PC-3 (cell line): ENCODE measurements around the gene YPEL1. TPM values are rescaled to one million over a fixed set of nuclear protein-coding genes. Genes with fewer than 3 reads are reported as not detected.
"Not testable (repeated sequence)": the region's sequence is repeated elsewhere in the genome, so short reads cannot be mapped to it uniquely, and the experiment has no call there.

Experiments
- ATAC-seq: fragments of 200-7000 bp; cut with Tn5 transposase; 2 replicates; pipeline ENCODE4 v1.9.1; 2020; ENCODE audit warnings: mild to moderate bottlenecking, moderate library complexity
- BruUV-seq: library from RNA; stranded (reverse); fragments of 400-500 nt; replicated peaks from 2 replicates; lab custom pipeline; 2021; lab: Mats Ljungman, UMichigan
- CTCF ChIA-PET: fragments of 300-600 bp; sonication (Branson Sonifier 250); formaldehyde crosslinking; loops from one replicate; lab custom pipeline; 2022; ENCODE audit warnings: antibody characterized with exemption; lab: Charles Lee
- POLR2A ChIA-PET: fragments of 300-600 bp; sonication (Branson Sonifier 250); formaldehyde crosslinking; loops from one replicate; lab custom pipeline; 2022; ENCODE audit warnings: antibody characterized with exemption; ENCODE audit not compliant: unreplicated experiment; lab: Charles Lee
- DNase-seq: peaks from one replicate; pipeline ENCODE4 v3.0.0-alpha.2; 2015
- H2AFZ ChIP-seq: fragments of 300-600 bp; sonication (generic); 2 replicates; pipeline ENCODE4 v1.6.0; 2016; ENCODE audit warnings: antibody characterized with exemption, low read length
- H3F3A ChIP-seq: fragments of 300-600 bp; sonication (generic); one replicate; pipeline ENCODE4 v1.6.0; 2017; ENCODE audit warnings: antibody characterized with exemption, low read length, control low read depth, mild to moderate bottlenecking; ENCODE audit not compliant: unreplicated experiment
- H3K27ac ChIP-seq: fragments of 300-600 bp; sonication (generic); 2 replicates; pipeline ENCODE4 v1.5.1; 2016; ENCODE audit warnings: mild to moderate bottlenecking, low read length
- H3K27me3 ChIP-seq: fragments of 300-600 bp; sonication (generic); 2 replicates; pipeline ENCODE4 v1.6.1; 2016; ENCODE audit warnings: low read length, mixed read lengths
- H3K36me3 ChIP-seq: fragments of 300-600 bp; sonication (generic); 2 replicates; pipeline ENCODE4 v1.6.1; 2016; ENCODE audit warnings: low read depth, mixed run types, low read length, mixed read lengths
- H3K4me1 ChIP-seq: fragments of 300-600 bp; sonication (generic); 2 replicates; pipeline ENCODE4 v1.5.1; 2016; ENCODE audit warnings: low read length; ENCODE audit not compliant: insufficient read depth
- H3K4me2 ChIP-seq: fragments of 300-600 bp; sonication (generic); 2 replicates; pipeline ENCODE4 v1.6.0; 2016; ENCODE audit warnings: low read length
- H3K4me3 ChIP-seq: fragments of 300-600 bp; sonication (generic); 2 replicates; pipeline ENCODE4 v1.5.1; 2016; ENCODE audit warnings: mild to moderate bottlenecking, low read length, mixed read lengths
- H3K79me2 ChIP-seq: fragments of 300-600 bp; sonication (generic); 2 replicates; pipeline ENCODE4 v1.6.1; 2017; ENCODE audit warnings: low read length, mixed read lengths
- H3K9ac ChIP-seq: fragments of 300-600 bp; sonication (generic); 2 replicates; pipeline ENCODE4 v1.6.0; 2016; ENCODE audit warnings: mild to moderate bottlenecking, low read length
- H3K9me2 ChIP-seq: fragments of 300-600 bp; sonication (generic); replicated peaks from 2 replicates; pipeline ENCODE4 v1.6.1; 2016; ENCODE audit warnings: mixed run types, low read length, mixed read lengths
- H3K9me3 ChIP-seq: fragments of 300-600 bp; sonication (generic); 2 replicates; pipeline ENCODE4 v1.6.1; 2016; ENCODE audit warnings: low read length, mixed read lengths
- H4K20me1 ChIP-seq: fragments of 300-600 bp; sonication (generic); 2 replicates; pipeline ENCODE4 v1.6.1; 2016; ENCODE audit warnings: low read length, mixed read lengths
- CTCF ChIP-seq: fragments of 300-600 bp; sonication (generic); conservative IDR thresholded peaks from 2 replicates; pipeline ENCODE4 v1.5.1; 2017; ENCODE audit warnings: antibody characterized with exemption, low read depth, mild to moderate bottlenecking, low read length
- EZH2 ChIP-seq: fragments of 300-600 bp; sonication (generic); IDR thresholded peaks from one replicate; pipeline ENCODE4 v1.6.1; 2017; ENCODE audit warnings: antibody characterized with exemption, mild to moderate bottlenecking, low read length; ENCODE audit not compliant: unreplicated experiment
- EZH2phosphoT487 ChIP-seq: fragments of 300-600 bp; sonication (generic); IDR thresholded peaks from 2 replicates; pipeline ENCODE4 v1.6.1; 2018; ENCODE audit warnings: mild to moderate bottlenecking, antibody characterized with exemption, low read length, borderline replicate concordance
- intact Hi-C: fragments of 100-400 bp; cut with micrococcal nuclease; formaldehyde crosslinking; loops from 2 replicates; pipeline ENCODE4 v1.9.0; 2023
- total RNA-seq: library from RNA; depleted of rRNA; stranded (reverse); fragments of >200 nt; gene quantifications from 2 replicates; pipeline ENCODE4 v1.2.3, GENCODE V29; 2014

YPEL1 gene
- total RNA-seq, 1 experiment from 2014 or later = 3.2 TPM

DNA sequence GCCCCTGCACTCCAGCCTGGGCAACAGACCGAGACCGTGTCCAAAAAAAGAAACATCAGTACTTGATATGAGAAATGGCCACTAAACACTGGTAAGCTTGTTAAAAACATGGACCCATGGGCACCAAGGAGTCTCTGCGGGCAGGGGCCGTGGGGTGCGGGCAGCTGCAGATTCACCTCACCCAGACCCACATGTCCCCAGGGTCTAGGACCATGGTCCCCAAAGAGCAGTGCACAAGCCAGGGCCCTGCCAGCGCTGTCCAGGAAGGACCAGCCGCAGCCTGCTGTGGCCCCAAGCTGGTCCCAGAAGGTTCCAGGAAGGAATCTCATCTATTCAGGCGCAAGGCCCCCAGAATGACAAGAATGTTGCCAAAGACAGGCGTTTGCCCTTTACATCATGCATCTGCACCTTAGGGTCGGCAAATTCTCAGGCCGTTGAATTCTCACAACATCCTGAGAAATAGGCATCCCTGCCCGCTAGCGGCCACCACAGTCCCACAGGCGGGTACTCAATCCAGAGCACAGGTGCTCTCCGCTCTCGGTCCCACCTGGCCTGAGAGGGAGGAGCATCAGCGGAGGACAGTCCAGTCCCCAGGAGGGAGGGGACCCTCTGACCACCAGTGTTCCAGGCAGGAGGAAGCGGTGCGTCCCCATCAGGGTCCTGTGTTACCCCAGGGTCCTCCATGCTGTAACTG lies 9.5 kb downstream of the YPEL1 start:
- Histone ChIP-seq H3K27ac (no peak overlapping the region), H3K4me1 (no peaks in the 10 kb centered on the region), H3K4me3 (no peak overlapping the region), H4K20me1 (no peaks in the 10 kb centered on the region), H3F3A (no peaks in the 10 kb centered on the region), H3K9me2 (no peaks in the 10 kb centered on the region), H3K79me2 (no peaks in the 10 kb centered on the region), H3K9ac (no peak overlapping the region), H3K27me3 (no peaks in the 10 kb centered on the region), H3K9me3 (no peaks in the 10 kb centered on the region), H2AFZ (no peak overlapping the region), H3K4me2 (no peak overlapping the region), H3K36me3 (no peaks in the 10 kb centered on the region)
- intact Hi-C loops = loop anchor here (2.0 kb wide), 1 partner anchor 13 kb away; no protein-coding TSS in a partner anchor
- DNase-seq (no peak), ATAC-seq (no peak)
- no peak for TF ChIP-seq EZH2
- TF ChIP-seq EZH2phosphoT487 = no peak
- no peak for TF ChIP-seq CTCF
- POLR2A ChIA-PET = no interaction called here
- no TSS peak for BruUV-seq
- CTCF ChIA-PET = interaction anchor here (0.6 kb wide), 1 partner anchor 155 kb away, joined by 10 read pairs; no protein-coding TSS in a partner anchor

- H4K20me1 ChIP-seq, H3K27ac ChIP-seq, H3K79me2 ChIP-seq, H3K4me1 ChIP-seq, H3K9ac ChIP-seq, DNase-seq, H3K4me3 ChIP-seq, BruUV-seq, ATAC-seq, H3K36me3 ChIP-seq, H3K4me2 ChIP-seq, H3F3A ChIP-seq, H3K27me3 ChIP-seq, CTCF ChIA-PET, H2AFZ ChIP-seq, H3K9me3 ChIP-seq, H3K9me2 ChIP-seq, intact Hi-C loops, POLR2A ChIA-PET: not testable (repeated sequence)
These were observed 11.1 kb downstream of the YPEL1 start for GRCh38 chr22:21724496-21724895.

DNA sequence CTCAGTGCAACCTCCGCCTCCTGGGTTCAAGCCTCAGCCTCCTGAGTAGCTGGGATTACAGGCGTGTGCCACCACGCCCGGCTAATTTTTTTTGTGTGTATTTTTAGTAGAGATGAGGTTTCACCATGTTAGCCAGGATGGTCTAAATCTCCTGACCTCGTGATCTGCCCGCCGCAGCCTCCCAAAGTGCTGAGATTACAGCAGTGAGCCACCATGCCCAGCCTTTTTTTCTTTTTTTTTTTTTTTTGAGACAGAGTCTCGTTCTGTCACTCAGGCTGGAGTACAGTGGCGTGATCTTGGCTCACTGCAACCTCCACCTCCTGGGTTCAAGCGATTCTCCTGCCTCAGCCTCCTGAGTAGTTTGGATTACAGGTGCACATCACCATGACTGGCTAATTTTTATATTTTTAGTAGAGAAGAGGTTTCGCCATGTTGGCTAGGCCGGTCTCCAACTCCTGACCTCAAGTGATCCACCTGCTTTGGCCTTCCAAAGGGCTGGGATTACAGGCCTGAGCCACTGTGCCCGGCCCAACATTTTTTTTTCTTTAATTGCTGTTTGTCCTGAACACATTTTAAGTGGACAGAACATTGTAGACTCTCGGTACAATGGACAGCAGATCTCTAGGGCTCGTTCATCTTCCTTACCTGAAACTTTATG lies 14.3 kb downstream of the YPEL1 start:
- H3K27me3 ChIP-seq, H3K27ac ChIP-seq, H3K4me1 ChIP-seq, H2AFZ ChIP-seq, H3K36me3 ChIP-seq, H3K9ac ChIP-seq, ATAC-seq, POLR2A ChIA-PET, H4K20me1 ChIP-seq, H3K9me2 ChIP-seq, BruUV-seq, H3K9me3 ChIP-seq, CTCF ChIA-PET, H3F3A ChIP-seq, H3K4me2 ChIP-seq, DNase-seq, intact Hi-C loops, H3K4me3 ChIP-seq, H3K79me2 ChIP-seq: not testable (repeated sequence)

DNA sequence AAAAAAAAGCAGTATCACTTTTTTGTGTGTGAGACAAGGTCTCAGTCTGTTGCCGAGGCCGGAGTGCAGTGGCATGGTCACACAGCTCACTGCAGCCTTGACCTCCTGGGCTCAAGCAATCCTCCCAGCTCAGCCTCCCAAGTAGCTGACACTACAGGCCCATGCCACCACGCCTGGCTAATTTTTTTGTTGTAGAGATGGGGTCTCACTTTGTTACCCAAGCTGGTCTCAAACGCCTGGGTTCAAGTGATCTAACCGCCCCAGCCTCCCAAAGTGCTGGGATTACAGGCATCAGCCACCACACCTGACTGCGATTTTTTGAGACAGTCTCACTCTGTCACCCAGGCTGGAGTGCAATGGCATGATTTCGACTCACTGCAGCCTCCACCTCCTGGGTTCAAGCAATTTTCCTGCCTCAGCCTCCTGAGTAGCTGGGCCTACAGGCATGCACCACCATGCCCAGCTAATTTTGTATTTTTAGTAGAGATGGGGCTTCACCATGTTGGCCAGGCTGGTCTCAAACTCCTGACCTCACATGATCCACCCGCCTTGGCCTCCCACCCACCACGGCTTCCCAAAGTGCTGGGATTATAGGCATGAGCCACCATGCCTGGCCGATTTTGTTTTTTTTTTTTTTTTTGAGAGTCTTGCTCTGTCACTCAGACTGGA lies 15.3 kb downstream of the YPEL1 start:
- H3K9me3 ChIP-seq, POLR2A ChIA-PET, CTCF ChIA-PET, BruUV-seq, H4K20me1 ChIP-seq, H3K27me3 ChIP-seq, H3K9me2 ChIP-seq, H2AFZ ChIP-seq, intact Hi-C loops, H3K79me2 ChIP-seq, H3K36me3 ChIP-seq, H3K27ac ChIP-seq, H3K9ac ChIP-seq, H3K4me2 ChIP-seq, ATAC-seq, DNase-seq, H3K4me1 ChIP-seq, H3K4me3 ChIP-seq, H3F3A ChIP-seq: not testable (repeated sequence)
